Stimulated activated effector memory CD8-positive, alpha-beta T cell treated with anti-CD3 and anti-CD28 coated beads, Interleukin-12 subunit alpha, Interleukin-12 subunit beta, amount 100 ng/mL, for 72 hours (primary cell): Measurements from ENCODE around the gene NHSL2.
"Not testable (repeated sequence)": the region's sequence is repeated elsewhere in the genome, so short reads cannot be mapped to it uniquely, and the experiment has no call there.

Source experiments
- ATAC-seq: fragments of 150-1000 bp; cut with Tn5 transposase; 2 replicates; pipeline ENCODE4 v1.10.0; 2021
- DNase-seq, 2 donors: peaks; one replicate each; pipeline ENCODE4 v3.0.0; 2021 to 2022; ENCODE audit warnings: low spot score in 2 of 2
- H3K27ac Mint-ChIP-seq: one replicate; pipeline ENCODE4 v1.8.0; 2022; ENCODE audit warnings: mild to moderate bottlenecking, mixed read lengths
- H3K36me3 Mint-ChIP-seq: one replicate; pipeline ENCODE4 v1.8.0; 2022; ENCODE audit warnings: mild to moderate bottlenecking, mixed read lengths
- H3K4me1 Mint-ChIP-seq: one replicate; pipeline ENCODE4 v1.8.0; 2022; ENCODE audit warnings: mixed read lengths
- H3K4me3 Mint-ChIP-seq: one replicate; pipeline ENCODE4 v1.8.0; 2022; ENCODE audit warnings: mild to moderate bottlenecking, mixed read lengths
- H3K9me3 Mint-ChIP-seq: one replicate; pipeline ENCODE4 v1.8.0; 2022; ENCODE audit warnings: mixed read lengths

NHSL2 gene

DNA sequence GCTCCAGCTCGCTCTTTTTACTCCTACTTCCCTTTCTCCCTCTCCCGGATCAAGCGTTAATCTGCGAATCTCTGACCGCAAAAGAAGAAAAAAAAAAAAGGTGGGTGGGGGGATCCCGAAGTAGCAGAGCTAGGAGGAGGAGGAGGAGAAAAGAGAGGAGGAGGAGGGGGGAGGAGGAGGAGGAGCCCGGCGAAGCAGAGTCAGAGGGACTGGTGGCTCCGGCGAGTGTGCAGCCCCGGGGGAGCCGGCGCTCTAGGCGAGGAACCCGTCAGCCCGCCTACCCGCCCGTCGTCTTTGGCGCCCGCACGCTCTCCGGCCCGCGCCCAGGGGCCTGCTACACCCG, at the start of gene NHSL2:
TSS of gene NHSL2 (plus strand) at position 203 of the 343 bp plus-strand sequence.
- no peaks in the 10 kb centered on the region for H3K9me3 Mint-ChIP-seq
- H3K36me3 Mint-ChIP-seq: no peaks in the 10 kb centered on the region
- DNase-seq (peak; percentile 2 to 48), ATAC-seq (peak; percentile 81)
- H3K4me3 Mint-ChIP-seq: peak within 1 kb of the TSS; percentile 66
- no peaks in the 10 kb centered on the region for H3K4me1 Mint-ChIP-seq
- no peak within 1 kb of the TSS for H3K27ac Mint-ChIP-seq

DNA sequence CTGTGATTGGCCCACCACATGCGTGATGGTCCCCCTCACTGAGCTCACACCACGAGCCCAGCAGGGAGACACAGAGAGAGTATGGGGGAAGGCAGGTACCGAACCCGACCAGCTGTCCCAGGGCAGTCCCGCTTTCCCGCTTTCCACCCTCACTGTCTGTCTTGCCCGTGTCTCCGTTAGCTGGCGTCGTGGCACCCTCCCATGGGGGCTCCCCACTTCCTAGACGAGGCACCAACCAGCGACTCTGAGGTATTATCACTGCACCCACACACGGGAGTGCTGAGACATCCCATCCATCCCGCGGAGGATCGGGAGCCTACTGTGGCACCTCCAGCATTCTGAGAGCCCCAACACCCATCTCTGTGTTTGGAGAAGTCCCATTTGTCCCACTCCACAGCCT, 43.0 kb upstream of the NHSL2 start:
- no peaks in the 10 kb centered on the region for H3K9me3 Mint-ChIP-seq
- ATAC-seq: no peak
- H3K27ac Mint-ChIP-seq: no peak overlapping the region
- H3K36me3 Mint-ChIP-seq: no peaks in the 10 kb centered on the region
- no peak for DNase-seq
- H3K4me3 Mint-ChIP-seq: no peak overlapping the region
- H3K4me1 Mint-ChIP-seq: peaks cover 14% of the 10 kb centered on the region

DNA sequence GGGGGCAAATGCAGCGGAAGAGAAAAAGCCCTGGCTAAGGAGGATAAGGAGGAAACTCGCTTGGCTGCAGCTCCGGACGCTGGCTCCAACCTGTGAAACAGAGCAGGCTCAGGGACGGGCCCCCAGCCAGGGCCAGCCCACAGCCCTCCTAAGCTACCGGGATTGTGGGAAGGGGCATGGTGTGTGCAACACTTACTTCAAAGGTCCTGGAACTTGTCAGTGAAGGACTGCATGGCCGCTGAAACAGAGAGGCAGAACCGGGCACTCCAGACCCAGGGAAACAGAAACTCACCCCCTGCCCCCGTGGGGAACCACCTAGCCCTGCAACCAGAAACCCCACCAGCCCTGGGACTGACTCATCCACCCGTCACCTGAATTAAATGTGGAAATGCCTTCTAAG, 41.1 kb upstream of the NHSL2 start:
- not testable (repeated sequence) for DNase-seq, H3K36me3 Mint-ChIP-seq, H3K9me3 Mint-ChIP-seq, H3K27ac Mint-ChIP-seq, ATAC-seq
- Mint-ChIP-seq H3K4me1 (peaks cover 14% of the 10 kb centered on the region), H3K4me3 (peak overlapping the region; percentile 43)

DNA sequence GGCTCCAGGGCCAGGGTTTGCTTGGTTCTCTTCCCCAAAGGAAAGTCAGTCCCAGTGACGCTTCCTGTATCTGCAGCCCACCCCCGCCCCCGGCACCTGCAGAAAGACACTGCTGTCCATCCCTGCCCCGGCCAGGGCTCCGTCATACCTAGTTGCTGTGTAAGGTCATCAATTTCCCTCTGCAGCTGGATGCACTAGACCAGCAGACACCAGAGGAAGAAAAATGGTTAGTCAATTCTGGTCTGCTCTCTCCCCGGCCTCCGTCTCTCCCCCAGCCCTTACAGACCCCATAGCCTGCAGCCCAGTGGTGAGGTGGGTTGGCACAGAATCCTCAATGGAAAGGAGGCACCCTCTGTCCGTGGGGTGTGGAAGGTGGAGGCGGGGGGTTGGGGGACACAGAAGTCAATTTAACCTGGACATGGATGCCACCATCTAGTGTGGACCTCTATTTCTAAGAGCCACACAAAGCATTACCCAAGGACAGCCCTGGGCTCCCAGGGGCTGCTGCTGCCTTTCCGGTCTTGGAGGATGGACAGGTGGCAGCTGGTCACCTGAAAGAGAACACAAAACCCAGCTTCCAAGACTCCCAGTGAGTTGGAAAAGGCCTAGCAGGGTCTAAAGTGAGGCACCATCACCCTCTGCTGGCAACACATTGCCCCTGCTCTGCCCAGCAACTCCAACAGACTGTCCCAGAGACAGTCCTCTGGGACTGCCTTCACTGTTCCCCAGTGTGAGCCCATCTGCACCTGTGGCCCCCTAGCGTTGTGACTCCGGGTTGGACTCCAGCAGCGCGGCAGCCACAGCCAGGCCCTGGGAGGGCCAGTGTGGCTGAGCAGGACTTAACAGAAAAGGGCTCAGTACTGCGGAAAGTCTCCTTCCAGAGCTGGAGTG, 40.2 kb upstream of the NHSL2 start:
- peaks cover 14% of the 10 kb centered on the region for H3K4me1 Mint-ChIP-seq
- H3K27ac Mint-ChIP-seq: no peak overlapping the region
- peak; percentile 58 for ATAC-seq
- peak overlapping the region; percentile 43 for H3K4me3 Mint-ChIP-seq
- H3K9me3 Mint-ChIP-seq: no peaks in the 10 kb centered on the region
- H3K36me3 Mint-ChIP-seq: no peaks in the 10 kb centered on the region
- DNase-seq: no peak

DNA sequence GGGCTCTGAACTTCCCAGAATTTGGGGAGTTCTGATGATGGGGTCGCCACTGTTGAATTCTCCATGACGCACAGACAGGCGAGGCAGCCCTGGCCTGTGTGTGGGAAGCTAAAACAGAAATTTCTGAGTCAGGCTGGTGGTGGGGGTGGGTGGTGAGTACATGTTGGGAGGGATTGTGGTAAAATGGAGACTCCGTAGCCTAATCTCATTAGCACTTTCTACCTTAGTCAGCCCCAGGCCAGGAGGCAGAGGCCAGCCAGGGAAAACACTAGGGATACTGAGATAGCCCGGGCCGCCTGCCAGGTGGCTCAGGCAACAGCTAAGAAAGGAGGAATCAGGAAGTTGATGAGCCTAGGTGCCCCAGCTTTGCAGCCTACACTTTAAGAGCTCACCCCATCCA, 39.3 kb upstream of the NHSL2 start:
- H3K4me3 Mint-ChIP-seq: peak overlapping the region; percentile 43
- no peak for DNase-seq
- ATAC-seq: peak; percentile 83
- H3K36me3 Mint-ChIP-seq: no peaks in the 10 kb centered on the region
- H3K9me3 Mint-ChIP-seq: no peaks in the 10 kb centered on the region
- H3K27ac Mint-ChIP-seq: no peak overlapping the region
- peaks cover 14% of the 10 kb centered on the region for H3K4me1 Mint-ChIP-seq

DNA sequence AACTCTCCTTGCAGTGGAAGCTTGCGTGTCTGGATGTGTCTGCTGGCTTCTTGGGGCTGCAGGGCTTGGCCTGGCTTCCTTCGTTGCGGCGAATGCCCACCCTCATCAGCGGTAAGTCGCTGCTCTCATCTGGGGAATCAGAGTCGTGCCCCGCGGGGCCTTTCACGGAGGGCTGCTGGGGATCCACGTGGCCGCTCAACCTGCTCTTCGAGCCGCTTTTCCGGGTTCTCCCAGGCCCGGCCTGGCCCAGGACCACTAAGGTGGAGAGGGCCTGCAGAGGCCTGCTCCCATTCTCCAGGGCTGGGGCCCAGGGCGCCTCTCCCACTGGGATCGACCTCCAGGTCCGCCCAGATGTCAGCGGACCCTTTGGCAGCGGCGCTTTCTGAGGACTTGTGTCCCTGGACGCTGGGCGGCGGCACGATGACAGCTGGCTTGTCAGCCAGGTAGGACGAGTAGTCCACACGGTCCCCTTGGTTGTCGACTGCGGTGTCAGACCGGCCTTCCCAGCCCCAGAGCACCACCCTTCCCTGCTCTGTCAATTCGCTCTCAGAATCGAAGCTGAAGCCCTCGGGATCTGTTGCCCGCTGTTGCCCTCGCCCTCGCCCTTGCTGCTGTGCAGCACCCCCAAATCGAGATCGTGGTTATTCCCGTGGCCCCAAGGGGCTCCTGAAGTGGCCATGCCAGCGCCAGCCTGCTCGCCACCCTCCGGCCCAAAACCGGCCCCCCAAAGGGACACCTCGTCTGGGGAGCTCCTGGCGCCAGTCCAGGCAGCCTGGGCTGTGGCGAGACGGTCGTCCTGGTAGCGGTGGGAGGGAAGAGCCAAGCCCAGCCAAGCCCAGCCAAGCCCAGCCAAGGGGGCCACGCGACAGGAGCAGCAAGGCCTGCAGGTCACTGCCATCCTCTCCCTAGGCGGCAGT, 37.8 kb upstream of the NHSL2 start:
- Mint-ChIP-seq H3K4me3 (no peak overlapping the region), H3K9me3 (no peaks in the 10 kb centered on the region), H3K4me1 (peaks cover 14% of the 10 kb centered on the region), H3K36me3 (no peaks in the 10 kb centered on the region), H3K27ac (no peak overlapping the region)
- DNase-seq: no peak
- ATAC-seq: no peak

DNA sequence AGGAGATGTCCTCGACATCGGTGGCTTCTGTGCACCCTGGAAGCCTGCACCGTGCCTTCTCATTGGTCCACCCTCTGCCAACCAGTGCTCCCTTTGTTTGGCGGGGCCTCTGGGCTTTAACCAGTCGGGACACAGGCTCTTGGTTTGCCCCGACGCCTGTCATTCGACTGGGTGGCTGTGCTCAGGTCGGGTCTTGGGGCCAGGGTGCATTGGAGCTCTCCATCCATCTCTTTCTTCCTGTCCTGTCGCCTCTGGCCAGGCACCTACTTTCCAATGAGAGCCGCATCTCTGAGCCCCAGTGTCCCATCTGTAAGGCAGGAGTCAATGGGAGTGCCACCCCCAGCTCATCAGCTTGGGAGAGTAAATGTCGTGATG, 37.2 kb upstream of the NHSL2 start:
- no peak overlapping the region for H3K27ac Mint-ChIP-seq
- no peak for DNase-seq
- no peak for ATAC-seq
- H3K9me3 Mint-ChIP-seq: no peaks in the 10 kb centered on the region
- peaks cover 14% of the 10 kb centered on the region for H3K4me1 Mint-ChIP-seq
- H3K4me3 Mint-ChIP-seq: no peak overlapping the region
- H3K36me3 Mint-ChIP-seq: no peaks in the 10 kb centered on the region

DNA sequence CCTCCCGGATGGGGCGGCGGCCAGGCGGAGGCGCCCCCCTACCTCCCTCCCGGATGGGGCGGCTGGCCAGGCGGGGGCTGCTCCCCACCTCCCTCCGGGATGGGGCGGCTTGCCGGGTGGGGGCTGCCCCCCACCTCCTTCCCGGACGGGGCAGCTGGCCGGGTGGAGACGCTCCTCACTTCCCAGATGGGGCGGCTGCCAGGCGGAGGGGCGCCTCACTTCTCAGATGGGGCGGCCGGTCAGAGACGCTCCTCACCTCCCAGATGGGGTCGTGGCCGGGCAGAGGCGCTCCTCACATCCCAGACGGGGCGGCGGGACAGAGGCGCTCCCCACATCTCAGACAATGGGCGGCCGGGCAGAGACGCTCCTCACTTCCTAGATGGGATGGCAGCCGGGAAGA, 33.8 kb upstream of the NHSL2 start:
- not testable (repeated sequence) for DNase-seq, H3K36me3 Mint-ChIP-seq, H3K4me3 Mint-ChIP-seq, H3K9me3 Mint-ChIP-seq, H3K27ac Mint-ChIP-seq, H3K4me1 Mint-ChIP-seq, ATAC-seq

DNA sequence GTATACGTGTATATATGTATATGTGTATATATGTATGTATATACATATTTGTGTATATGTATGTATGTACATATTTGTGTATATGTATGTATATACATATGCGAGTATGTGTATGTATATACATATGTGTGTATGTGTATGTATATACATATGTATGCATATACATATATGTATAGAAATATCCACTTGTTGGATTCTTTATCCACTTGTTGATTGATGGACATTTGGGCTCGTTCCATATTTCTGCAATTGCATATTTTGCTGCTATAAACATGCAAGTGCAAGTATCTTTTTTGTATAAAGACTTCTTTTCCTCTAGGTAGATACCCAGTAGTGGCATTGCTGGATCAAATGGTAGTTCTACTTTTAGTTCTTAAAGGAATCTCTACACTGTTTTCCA, 25.5 kb upstream of the NHSL2 start:
- no peak overlapping the region for H3K27ac Mint-ChIP-seq
- no peak overlapping the region for H3K4me3 Mint-ChIP-seq
- ATAC-seq: no peak
- no peaks in the 10 kb centered on the region for H3K36me3 Mint-ChIP-seq
- no peaks in the 10 kb centered on the region for H3K4me1 Mint-ChIP-seq
- H3K9me3 Mint-ChIP-seq: no peaks in the 10 kb centered on the region
- DNase-seq: no peak

DNA sequence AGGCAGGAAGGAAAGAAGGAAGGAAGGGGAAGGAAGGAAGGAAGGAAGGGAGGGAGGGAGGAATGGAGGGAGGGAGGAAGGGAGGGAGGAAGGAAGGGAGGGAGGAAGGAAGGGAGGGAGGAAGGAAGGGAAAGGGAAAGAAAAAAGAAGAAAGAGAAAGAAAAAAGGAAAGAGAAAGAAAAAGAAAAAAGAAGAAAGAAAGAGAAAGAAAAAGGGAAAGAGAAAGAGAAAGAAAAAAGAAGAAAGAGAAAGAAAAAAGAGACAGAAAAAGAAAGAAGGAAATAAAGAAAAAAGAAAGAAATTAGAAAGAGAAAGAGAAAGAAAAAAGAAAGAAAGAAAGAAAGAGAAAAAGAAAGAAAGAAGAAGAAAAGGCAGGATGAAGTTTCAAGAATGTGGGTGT, 15.0 kb upstream of the NHSL2 start:
- Mint-ChIP-seq H3K9me3 (no peaks in the 10 kb centered on the region), H3K4me1 (peaks cover 10% of the 10 kb centered on the region), H3K36me3 (peaks cover 5% of the 10 kb centered on the region), H3K4me3 (no peak overlapping the region), H3K27ac (no peak overlapping the region)
- ATAC-seq (no peak), DNase-seq (no peak)

DNA sequence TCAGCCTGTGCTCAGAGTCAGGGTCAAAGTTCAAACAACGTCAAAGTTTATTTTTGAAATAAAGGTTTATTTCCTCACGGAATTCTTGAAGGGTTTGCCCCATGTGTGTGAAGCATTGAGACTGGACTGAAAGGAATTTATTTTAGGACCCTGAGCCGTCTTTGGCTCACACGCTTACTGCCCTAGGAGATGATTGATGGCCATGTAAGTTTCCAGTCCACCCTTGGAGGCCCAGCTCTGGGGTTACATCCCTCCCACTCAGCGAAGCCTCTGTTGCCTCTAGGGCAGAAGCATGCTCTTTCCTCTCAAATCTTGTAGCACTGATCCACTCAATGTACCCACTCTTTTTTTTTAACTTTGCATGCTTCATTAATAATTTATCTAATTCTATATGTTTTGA, 4.5 kb upstream of the NHSL2 start:
- Mint-ChIP-seq H3K4me3 (no peak overlapping the region), H3K9me3 (no peaks in the 10 kb centered on the region), H3K4me1 (no peaks in the 10 kb centered on the region), H3K27ac (no peak overlapping the region), H3K36me3 (no peaks in the 10 kb centered on the region)
- no peak for DNase-seq
- ATAC-seq: no peak

DNA sequence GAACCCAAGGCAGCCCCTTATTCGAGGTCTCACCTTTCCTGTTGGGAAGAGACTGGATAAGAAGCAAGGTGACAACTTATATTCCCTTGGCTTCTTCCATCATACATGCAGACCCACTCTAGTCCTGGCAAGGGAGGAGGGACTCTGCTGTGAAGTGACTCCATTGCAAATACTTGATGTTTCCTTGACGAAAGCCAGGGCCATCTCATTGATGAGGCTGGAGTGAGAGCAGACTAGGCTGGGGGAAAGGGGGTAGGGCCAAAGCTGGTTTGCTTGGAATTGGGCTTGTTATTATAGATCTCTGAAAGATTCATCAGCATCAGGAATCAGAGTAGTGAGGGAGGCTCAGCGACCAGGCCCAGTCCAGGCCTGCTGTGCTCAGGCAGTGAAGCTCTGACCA, 2.3 kb upstream of the NHSL2 start:
- no peaks in the 10 kb centered on the region for H3K9me3 Mint-ChIP-seq
- ATAC-seq: no peak
- no peak for DNase-seq
- H3K4me1 Mint-ChIP-seq: no peaks in the 10 kb centered on the region
- no peak overlapping the region for H3K27ac Mint-ChIP-seq
- no peaks in the 10 kb centered on the region for H3K36me3 Mint-ChIP-seq
- H3K4me3 Mint-ChIP-seq: no peak overlapping the region

DNA sequence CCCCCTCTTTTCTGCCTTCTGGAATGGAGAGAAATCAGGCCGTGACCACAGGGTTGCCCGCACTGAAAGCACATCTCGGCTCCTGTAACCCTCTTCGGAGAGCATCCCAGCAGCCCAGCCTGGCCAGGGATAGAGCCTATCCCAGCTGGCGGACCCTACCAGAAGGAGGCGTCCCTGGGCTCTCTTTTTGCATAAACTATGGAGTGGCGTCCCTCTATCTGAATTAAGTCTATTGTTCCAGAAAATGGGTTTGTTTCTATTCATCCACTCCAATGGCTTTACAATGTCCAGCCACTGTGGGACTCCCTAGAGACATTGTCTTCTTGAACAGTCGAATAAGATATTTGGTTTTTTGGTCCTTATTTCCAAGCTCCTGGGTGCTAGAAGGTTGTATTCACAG, 689 bp upstream of the NHSL2 start:
- DNase-seq: no peak
- Mint-ChIP-seq H3K4me1 (no peaks in the 10 kb centered on the region), H3K4me3 (peak overlapping the region; percentile 66), H3K36me3 (no peaks in the 10 kb centered on the region), H3K27ac (no peak overlapping the region), H3K9me3 (no peaks in the 10 kb centered on the region)
- no peak for ATAC-seq

DNA sequence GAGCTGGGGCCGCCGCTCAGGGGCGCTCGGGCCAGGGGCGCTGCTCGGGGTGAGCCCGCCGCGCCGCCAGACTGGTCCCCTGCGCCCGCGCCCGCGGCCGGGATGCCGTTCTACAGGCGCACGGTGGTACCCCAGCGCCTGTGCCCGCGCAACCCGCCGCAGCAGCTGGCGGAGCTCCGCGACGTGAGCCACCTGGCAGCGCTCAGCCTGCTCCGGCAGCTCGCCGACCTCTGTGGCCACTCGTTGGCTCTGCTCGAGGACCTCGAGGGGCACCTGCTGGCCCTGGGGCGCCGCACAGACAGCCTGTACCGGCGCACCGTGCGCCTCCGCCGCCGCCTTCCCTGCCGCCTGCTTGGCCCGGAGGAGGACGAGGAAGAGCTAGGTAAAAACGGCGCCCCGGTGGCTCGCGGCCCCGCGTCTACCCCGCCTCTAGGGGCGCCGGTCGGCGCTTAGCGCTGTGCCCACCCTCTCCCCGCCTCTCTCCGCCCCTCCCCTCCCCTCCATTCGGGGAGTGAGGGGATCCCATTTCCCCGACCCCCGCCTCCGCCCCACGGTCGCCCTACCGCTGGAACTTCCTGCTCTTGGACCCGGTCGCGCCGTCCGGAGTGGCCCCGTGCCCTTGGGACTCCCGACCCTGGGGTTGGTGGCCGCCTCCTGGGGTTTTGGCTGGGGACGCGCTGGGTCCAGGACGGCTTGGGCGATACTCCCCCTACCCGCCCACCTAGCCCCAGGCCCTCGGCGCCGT, 513 bp downstream of the NHSL2 start:
- Mint-ChIP-seq H3K4me3 (peak overlapping the region; percentile 66), H3K9me3 (no peaks in the 10 kb centered on the region), H3K4me1 (no peaks in the 10 kb centered on the region), H3K36me3 (no peaks in the 10 kb centered on the region), H3K27ac (no peak overlapping the region)
- DNase-seq: peak; percentile 2 to 57
- peak; percentile 83 for ATAC-seq

DNA sequence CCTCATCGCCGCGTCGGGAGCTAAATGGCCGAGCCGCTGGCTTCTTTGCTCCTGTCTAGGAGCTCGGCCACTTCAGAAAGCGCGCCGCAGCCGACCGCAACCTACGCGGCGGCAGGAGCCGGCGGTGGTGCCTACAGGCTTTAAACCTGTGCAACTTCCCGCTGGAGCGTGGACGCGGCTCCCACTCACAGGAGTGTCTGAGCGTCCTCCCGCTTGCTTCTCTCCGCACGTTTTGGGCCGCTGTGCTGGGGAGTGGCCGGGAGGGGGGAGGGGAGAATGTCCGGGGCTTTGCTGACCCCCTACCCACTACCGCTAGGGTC, 1.0 kb downstream of the NHSL2 start:
- H3K9me3 Mint-ChIP-seq: no peaks in the 10 kb centered on the region
- DNase-seq: no peak
- H3K4me3 Mint-ChIP-seq: peak overlapping the region; percentile 66
- H3K4me1 Mint-ChIP-seq: no peaks in the 10 kb centered on the region
- no peaks in the 10 kb centered on the region for H3K36me3 Mint-ChIP-seq
- ATAC-seq: no peak
- no peak overlapping the region for H3K27ac Mint-ChIP-seq
